Hepatocyte (in vitro differentiated cells): ENCODE results near the gene PIGT. TPM values are rescaled to one million over a fixed set of nuclear protein-coding genes. Genes with fewer than 3 reads are reported as not detected.

Source experiments
- DNase-seq: peaks from one replicate; pipeline ENCODE4 v3.0.0-alpha.2; 2016; ENCODE audit warnings: low spot score
- H2AFZ ChIP-seq: fragments of 200-600 bp; sonication (generic); 2 replicates; pipeline ENCODE4 v1.6.0; 2016; ENCODE audit warnings: antibody characterized with exemption, mild to moderate bottlenecking
- H3K27ac ChIP-seq: fragments of 200-600 bp; sonication (generic); 2 replicates; pipeline ENCODE4 v1.5.1; 2016; ENCODE audit warnings: mild to moderate bottlenecking
- H3K27me3 ChIP-seq: fragments of 200-600 bp; sonication (generic); 2 replicates; pipeline ENCODE4 v1.6.1; 2016
- H3K36me3 ChIP-seq: fragments of 200-600 bp; sonication (generic); replicated peaks from 2 replicates; pipeline ENCODE4 v1.5.1; 2016; ENCODE audit warnings: low read depth; ENCODE audit not compliant: insufficient read depth
- H3K4me1 ChIP-seq: fragments of 200-600 bp; sonication (generic); 2 replicates; pipeline ENCODE4 v1.5.1; 2016; ENCODE audit warnings: mild to moderate bottlenecking, moderate library complexity; ENCODE audit not compliant: insufficient read depth
- H3K4me2 ChIP-seq: fragments of 200-600 bp; sonication (generic); 2 replicates; pipeline ENCODE4 v1.6.0; 2016
- H3K4me3 ChIP-seq: fragments of 200-600 bp; sonication (generic); 2 replicates; pipeline ENCODE4 v1.5.1; 2016; ENCODE audit warnings: mild to moderate bottlenecking
- H3K79me2 ChIP-seq: fragments of 200-600 bp; sonication (generic); 2 replicates; pipeline ENCODE4 v1.6.0; 2017; ENCODE audit warnings: mild to moderate bottlenecking
- H3K9me2 ChIP-seq: fragments of 200-600 bp; sonication (generic); replicated peaks from 2 replicates; pipeline ENCODE4 v1.6.0; 2017; ENCODE audit warnings: mild to moderate bottlenecking; ENCODE audit not compliant: insufficient read depth
- H3K9me3 ChIP-seq: fragments of 200-600 bp; sonication (generic); 2 replicates; pipeline ENCODE4 v1.5.1; 2016; ENCODE audit warnings: low read depth, mild to moderate bottlenecking
- H4K20me1 ChIP-seq: fragments of 200-600 bp; sonication (generic); 2 replicates; pipeline ENCODE4 v1.6.0; 2016; ENCODE audit warnings: mild to moderate bottlenecking; ENCODE audit not compliant: insufficient read depth, poor library complexity, severe bottlenecking
- EZH2 ChIP-seq: fragments of 200-600 bp; sonication (generic); IDR thresholded peaks from 2 replicates; pipeline ENCODE4 v1.6.1; 2016; ENCODE audit warnings: antibody characterized with exemption, mild to moderate bottlenecking, borderline replicate concordance
- EZH2phosphoT487 ChIP-seq: fragments of 200-600 bp; sonication (generic); IDR thresholded peaks from one replicate; pipeline ENCODE4 v1.6.1; 2018; ENCODE audit warnings: antibody characterized with exemption, mild to moderate bottlenecking, low read depth, moderate library complexity; ENCODE audit not compliant: unreplicated experiment, severe bottlenecking
- WGBS: methylation state at CpG from one replicate; pipeline ENCODE4 v1.1.6; 2016; ENCODE audit warnings: low lambda C conversion rate; ENCODE audit errors: missing lambda C conversion rate; 5-methylcytosine and 5-hydroxymethylcytosine counted together
- polyA plus RNA-seq: library from polyadenylated mRNA; unstranded; fragments of >200 nt; fragmentation: Nextera tagmentation; extraction: Ambion mirVana; gene quantifications from 2 replicates; pipeline ENCODE4 v1.2.1, GENCODE V29; 2016
- total RNA-seq: library from RNA; depleted of rRNA; stranded (reverse); fragments of >200 nt; gene quantifications from 2 replicates; pipeline ENCODE4 v1.2.3, GENCODE V29; 2014
- TF ChIP-seq, protein P1 (sequence below): fragments of 200-600 bp; sonication (generic); IDR thresholded peaks from 2 replicates; pipeline ENCODE4 v1.5.1; 2016; ENCODE audit warnings: antibody characterized with exemption, mild to moderate bottlenecking; ENCODE audit not compliant: poor library complexity

PIGT gene
- total and polyA plus RNA-seq, 2 experiments from 2014 or later: 67.1 to 163 TPM

DNA sequence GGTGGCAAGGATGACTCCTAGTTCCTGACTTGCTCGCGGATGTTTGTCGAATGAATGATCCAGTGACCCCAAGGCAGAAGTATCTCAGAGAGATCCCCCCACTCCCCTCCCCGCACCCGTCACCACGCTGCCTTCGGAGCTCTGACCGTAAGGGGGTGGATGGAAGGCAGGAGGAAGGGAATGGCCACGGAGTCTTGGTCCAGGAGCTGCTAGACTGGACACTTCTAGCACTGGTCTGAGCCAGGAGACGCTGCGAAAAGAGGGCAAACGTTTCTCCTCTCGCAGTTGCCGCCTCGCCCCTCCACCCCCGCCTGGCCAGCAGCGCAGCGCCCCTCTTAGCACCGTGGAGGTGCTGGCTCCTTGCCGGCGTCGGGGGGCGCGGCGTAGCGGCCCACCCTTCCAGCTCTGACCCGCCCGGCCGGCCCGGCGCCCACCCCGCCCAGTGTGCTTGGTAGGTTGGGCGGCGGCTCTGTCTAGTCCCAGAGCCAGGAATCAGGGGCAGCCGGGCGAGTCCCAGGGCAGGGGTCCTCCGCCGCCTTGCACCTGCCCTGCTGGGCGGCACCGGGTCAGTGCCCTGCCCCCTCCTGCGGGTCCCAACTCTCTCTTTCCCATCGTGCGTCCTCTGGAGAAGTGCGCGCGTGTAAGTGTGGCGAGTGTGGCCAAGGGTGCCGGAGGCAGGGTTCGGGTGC is 10.2 kb upstream of the PIGT start:
- DNase-seq: peak; percentile 22
- Histone ChIP-seq H3K36me3 (no peaks in the 10 kb centered on the region), H2AFZ (peak overlapping the region; percentile 96), H3K9me3 (no peaks in the 10 kb centered on the region), H3K4me3 (peak overlapping the region; percentile 94), H3K27me3 (peaks cover 16% of the 10 kb centered on the region), H3K79me2 (no peaks in the 10 kb centered on the region), H3K27ac (no peak overlapping the region), H4K20me1 (no peaks in the 10 kb centered on the region), H3K9me2 (no peaks in the 10 kb centered on the region), H3K4me1 (peaks cover 6% of the 10 kb centered on the region), H3K4me2 (peak overlapping the region; percentile 100)
- whole genome bisulfite sequencing: 6% methylated on average over 34 of the region's 49 CpGs
- TF ChIP-seq EZH2: no peak
- TF ChIP-seq, protein P1, sequence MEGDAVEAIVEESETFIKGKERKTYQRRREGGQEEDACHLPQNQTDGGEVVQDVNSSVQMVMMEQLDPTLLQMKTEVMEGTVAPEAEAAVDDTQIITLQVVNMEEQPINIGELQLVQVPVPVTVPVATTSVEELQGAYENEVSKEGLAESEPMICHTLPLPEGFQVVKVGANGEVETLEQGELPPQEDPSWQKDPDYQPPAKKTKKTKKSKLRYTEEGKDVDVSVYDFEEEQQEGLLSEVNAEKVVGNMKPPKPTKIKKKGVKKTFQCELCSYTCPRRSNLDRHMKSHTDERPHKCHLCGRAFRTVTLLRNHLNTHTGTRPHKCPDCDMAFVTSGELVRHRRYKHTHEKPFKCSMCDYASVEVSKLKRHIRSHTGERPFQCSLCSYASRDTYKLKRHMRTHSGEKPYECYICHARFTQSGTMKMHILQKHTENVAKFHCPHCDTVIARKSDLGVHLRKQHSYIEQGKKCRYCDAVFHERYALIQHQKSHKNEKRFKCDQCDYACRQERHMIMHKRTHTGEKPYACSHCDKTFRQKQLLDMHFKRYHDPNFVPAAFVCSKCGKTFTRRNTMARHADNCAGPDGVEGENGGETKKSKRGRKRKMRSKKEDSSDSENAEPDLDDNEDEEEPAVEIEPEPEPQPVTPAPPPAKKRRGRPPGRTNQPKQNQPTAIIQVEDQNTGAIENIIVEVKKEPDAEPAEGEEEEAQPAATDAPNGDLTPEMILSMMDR: peak; percentile 5

DNA sequence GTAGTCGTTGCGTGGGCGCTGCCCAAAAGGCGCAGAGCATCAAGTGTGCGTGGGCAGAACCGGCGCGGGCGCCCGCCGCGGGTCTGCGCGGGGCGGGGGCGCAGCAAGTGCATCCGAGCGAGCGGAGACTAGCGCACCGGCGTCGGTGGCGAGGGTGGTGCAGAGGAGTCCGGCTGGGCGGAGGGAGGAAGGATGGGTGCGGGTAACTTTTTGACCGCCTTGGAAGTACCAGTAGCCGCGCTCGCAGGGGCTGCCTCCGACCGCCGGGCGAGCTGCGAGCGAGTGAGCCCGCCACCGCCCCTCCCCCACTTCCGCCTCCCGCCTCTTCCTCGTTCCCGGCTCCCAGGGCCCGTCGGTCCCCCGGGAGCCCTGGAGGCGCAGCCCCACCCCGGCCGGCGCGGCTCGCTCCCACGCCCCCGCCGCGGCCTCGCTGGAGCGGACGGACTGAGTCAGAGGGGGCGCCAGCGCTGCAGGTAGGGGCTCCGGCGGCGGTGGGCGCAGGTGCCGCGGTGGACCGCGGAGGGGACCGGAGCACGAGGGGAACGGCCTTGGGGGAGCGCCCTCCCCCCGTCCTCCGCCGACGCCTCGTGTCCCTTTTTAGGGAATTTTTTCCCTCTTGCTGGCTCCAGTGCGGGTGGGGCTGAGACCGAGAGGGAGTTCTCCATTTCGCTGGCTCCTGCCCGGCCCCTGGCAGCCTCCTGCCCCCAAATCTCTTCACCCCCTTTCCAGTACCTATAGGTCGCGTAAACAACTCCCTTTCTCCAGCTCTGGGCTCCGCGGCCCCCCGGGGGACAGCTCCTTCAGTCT is 9.5 kb upstream of the PIGT start:
- no peaks in the 10 kb centered on the region for H3K36me3 ChIP-seq

DNA sequence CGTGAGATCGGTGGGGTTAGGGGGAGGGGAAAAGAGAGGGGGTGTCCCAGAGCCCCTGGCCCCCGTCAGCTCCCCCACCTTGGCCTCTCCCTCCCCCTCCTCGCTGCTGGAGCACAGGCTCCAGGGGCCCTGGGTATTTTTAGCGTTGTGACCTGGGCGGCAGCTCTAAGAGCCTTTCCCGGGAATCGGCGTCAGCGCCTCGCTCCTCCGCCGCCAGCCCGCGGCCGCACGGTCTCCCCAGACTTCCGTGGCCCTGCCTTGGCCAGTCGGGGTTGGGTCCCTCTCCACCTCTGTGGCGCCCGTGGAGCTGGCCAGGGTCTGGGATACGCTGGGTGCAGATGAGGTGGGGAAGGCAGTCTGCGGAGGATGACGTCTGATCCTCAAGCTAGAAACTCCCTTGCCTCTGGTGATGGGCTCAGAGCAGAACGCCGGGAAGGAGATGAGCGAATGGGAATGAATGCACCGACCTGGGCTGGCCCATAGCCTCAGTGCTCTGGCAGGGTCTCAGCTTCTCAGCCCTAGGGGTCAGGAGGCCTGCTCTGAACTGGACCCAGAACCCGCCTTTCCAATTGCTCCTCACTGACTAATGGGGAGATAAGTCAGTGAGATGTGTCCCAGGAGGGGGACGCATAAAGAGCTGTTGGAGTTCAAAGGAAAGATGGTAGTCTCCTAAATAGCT is 8.7 kb upstream of the PIGT start:
- H3K27ac ChIP-seq: no peak overlapping the region
- peak overlapping the region; percentile 96 for H2AFZ ChIP-seq
- 14% methylated on average over 25 of the region's 30 CpGs for WGBS
- H3K79me2 ChIP-seq: no peaks in the 10 kb centered on the region
- no peaks in the 10 kb centered on the region for H4K20me1 ChIP-seq
- H3K9me3 ChIP-seq: no peaks in the 10 kb centered on the region
- no peaks in the 10 kb centered on the region for H3K36me3 ChIP-seq
- no peaks in the 10 kb centered on the region for H3K9me2 ChIP-seq
- H3K27me3 ChIP-seq: peaks cover 16% of the 10 kb centered on the region
- H3K4me2 ChIP-seq: peak overlapping the region; percentile 100
- peaks cover 6% of the 10 kb centered on the region for H3K4me1 ChIP-seq
- TF ChIP-seq EZH2phosphoT487: no peak
- no peak for TF ChIP-seq EZH2
- TF ChIP-seq, protein P1: no peak
- H3K4me3 ChIP-seq: peak overlapping the region; percentile 94
- DNase-seq: peak; percentile 46

More for the DNA sequence above, 9.5 kb upstream of the PIGT start:
- Histone ChIP-seq H2AFZ (peak overlapping the region; percentile 96), H3K4me1 (peaks cover 6% of the 10 kb centered on the region), H3K27me3 (peaks cover 16% of the 10 kb centered on the region), H3K27ac (no peak overlapping the region), H3K9me2 (no peaks in the 10 kb centered on the region), H4K20me1 (no peaks in the 10 kb centered on the region), H3K79me2 (no peaks in the 10 kb centered on the region), H3K4me2 (peak overlapping the region; percentile 100), H3K4me3 (peak overlapping the region; percentile 94), H3K9me3 (no peaks in the 10 kb centered on the region)
- DNase-seq: peak; percentile 69
- TF ChIP-seq, protein P1: no peak
- no peak for TF ChIP-seq EZH2phosphoT487
- peak; percentile 40 for TF ChIP-seq EZH2
- WGBS: under 1% methylated on average over 38 of the region's 87 CpGs
